Transverse colon (tissue), 4 donors: Measurements from ENCODE around the gene TMEM151A. TPM values are rescaled to one million over a fixed set of nuclear protein-coding genes. Genes with fewer than 3 reads are reported as not detected.

Experiments
- DNase-seq: peaks from one replicate; pipeline ENCODE4 v3.0.0-alpha.2; 2019
- H3K27ac ChIP-seq, 4 donors: fragments of 200-600 bp; sonication (generic); 2 replicates each; pipeline ENCODE4 v1.5.1; 2016 to 2018; ENCODE audit warnings: inconsistent platforms in 4 of 4
- H3K27me3 ChIP-seq: fragments of 200-600 bp; sonication (generic); 2 replicates; pipeline ENCODE4 v1.5.1; 2017; ENCODE audit warnings: inconsistent platforms
- H3K36me3 ChIP-seq, 4 donors: fragments of 200-600 bp; sonication (generic); 2 replicates each; pipeline ENCODE4 v1.5.1; 2017 to 2019; ENCODE audit warnings: inconsistent platforms in 4 of 4
- H3K4me1 ChIP-seq, 4 donors: fragments of 200-600 bp; sonication (generic); 2 replicates each; pipeline ENCODE4 v1.5.1; 2017 to 2020; ENCODE audit warnings: inconsistent platforms in 4 of 4
- H3K4me3 ChIP-seq, 4 donors: fragments of 200-600 bp; sonication (generic); 1 replicate in 1 of 4; 2 replicates in 3 of 4; pipeline versions ENCODE4 v1.5.1 to v1.6.1; 2017 to 2019; ENCODE audit warnings: inconsistent platforms in 4 of 4
- H3K9me3 ChIP-seq, 2 donors: fragments of 200-600 bp; sonication (generic); 2 replicates each; pipeline ENCODE4 v1.5.1; 2017 to 2019; ENCODE audit warnings: inconsistent platforms in 2 of 2
- EP300 ChIP-seq: sonication (generic); formaldehyde crosslinking; IDR thresholded peaks from one replicate; pipeline ENCODE4 v1.6.1; 2017; ENCODE audit warnings: antibody characterized with exemption, low read depth
- POLR2A ChIP-seq: fragments of 450-650 bp; IDR thresholded peaks from one replicate; pipeline ENCODE4 v1.6.1; 2016; ENCODE audit warnings: antibody characterized with exemption, mild to moderate bottlenecking, moderate library complexity
- POLR2AphosphoS5 ChIP-seq, 3 donors: sonication (generic); formaldehyde crosslinking; IDR thresholded peaks; one replicate each; pipeline ENCODE4 v1.6.1; 2016; ENCODE audit warnings: antibody characterized with exemption in 3 of 3
- WGBS, 2 donors: methylation state at CpG; one replicate each; pipeline ENCODE4 v1.1.5; 2018; ENCODE audit warnings: low coverage in 1 of 2; 5-methylcytosine and 5-hydroxymethylcytosine counted together
- in situ Hi-C, 4 donors: fragments of 200-750 bp; cut with MboI; loops; one replicate each; pipeline versions ENCODE4 v1.15.0 to v1.15.1; 2017; ENCODE audit warnings: low sequenced_read_pairs in 3 of 4, low pct_ligation_motif_present in 1 of 4, low pct_unique_long_range_greater_than_20kb in 1 of 4
- intact Hi-C: fragments of 100-400 bp; cut with DNase I; formaldehyde crosslinking; loops from one replicate; pipeline ENCODE4 v1.15.1; 2023; ENCODE audit warnings: low total_unique reads
- total RNA-seq, 4 donors: library from RNA; depleted of rRNA; stranded (reverse); fragments of >200 nt; gene quantifications; one replicate each; pipeline ENCODE4 v1.1.0, GENCODE V29; 2016
- TF ChIP-seq, protein P1 (sequence below), 5 experiments: fragments of 200-600 bp in 3 of 5; fragments of 450-650 bp in 2 of 5; sonication (generic) in 3 of 5; IDR thresholded peaks; 1 replicate in 2 of 5; 2 replicates in 3 of 5; pipeline ENCODE4 v1.5.1; 2016 to 2017; ENCODE audit warnings: antibody characterized with exemption in 5 of 5, inconsistent platforms in 3 of 5, mild to moderate bottlenecking in 2 of 5, moderate library complexity in 1 of 5

Gene TMEM151A
- total RNA-seq, 4 donors from 2014 or later, result 0.55 to 0.75 TPM; not detected in 2

- peak overlapping the region; percentile 87 to 98 (median 92) for H3K27ac ChIP-seq
- peaks cover 23 to 58% (median 43%) of the 10 kb centered on the region in 4 donors for H3K4me1 ChIP-seq
- WGBS, 2 donors, result 9% methylated on average over 7 of the region's 7 CpGs; no CpG with 5 or more reads in 1 of the 2 donors
- intact Hi-C loops (no loop called here), in situ Hi-C loops (no loop called here)
- TF ChIP-seq, protein P1, sequence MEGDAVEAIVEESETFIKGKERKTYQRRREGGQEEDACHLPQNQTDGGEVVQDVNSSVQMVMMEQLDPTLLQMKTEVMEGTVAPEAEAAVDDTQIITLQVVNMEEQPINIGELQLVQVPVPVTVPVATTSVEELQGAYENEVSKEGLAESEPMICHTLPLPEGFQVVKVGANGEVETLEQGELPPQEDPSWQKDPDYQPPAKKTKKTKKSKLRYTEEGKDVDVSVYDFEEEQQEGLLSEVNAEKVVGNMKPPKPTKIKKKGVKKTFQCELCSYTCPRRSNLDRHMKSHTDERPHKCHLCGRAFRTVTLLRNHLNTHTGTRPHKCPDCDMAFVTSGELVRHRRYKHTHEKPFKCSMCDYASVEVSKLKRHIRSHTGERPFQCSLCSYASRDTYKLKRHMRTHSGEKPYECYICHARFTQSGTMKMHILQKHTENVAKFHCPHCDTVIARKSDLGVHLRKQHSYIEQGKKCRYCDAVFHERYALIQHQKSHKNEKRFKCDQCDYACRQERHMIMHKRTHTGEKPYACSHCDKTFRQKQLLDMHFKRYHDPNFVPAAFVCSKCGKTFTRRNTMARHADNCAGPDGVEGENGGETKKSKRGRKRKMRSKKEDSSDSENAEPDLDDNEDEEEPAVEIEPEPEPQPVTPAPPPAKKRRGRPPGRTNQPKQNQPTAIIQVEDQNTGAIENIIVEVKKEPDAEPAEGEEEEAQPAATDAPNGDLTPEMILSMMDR (IDR thresholded peaks at IDR 0.05), result no peak
- TF ChIP-seq EP300 (no peak), POLR2AphosphoS5 (IDR thresholded peaks at IDR 0.05) (no peak), POLR2A (no peak)
- no peaks in the 10 kb centered on the region for H3K27me3 ChIP-seq
- DNase-seq, result no peak
- H3K36me3 ChIP-seq, result peaks cover 0 to 11% (median 5%) of the 10 kb centered on the region in 4 donors
- H3K9me3 ChIP-seq, result no peaks in the 10 kb centered on the region
- peak overlapping the region in 3 of 4 donors; percentile 61 to 85 (median 73) for H3K4me3 ChIP-seq
Observed at GRCh38 chr11:66345316-66345649, 53.6 kb downstream of the TMEM151A start.

Other genes with a start within 250 kb of the TMEM151A start
- gene GAL3ST3, start 242.7 kb upstream of the TMEM151A start, total RNA-seq, result not detected
- 100 to 1,000 TPM in 3 of 4 donors, 10 to 100 TPM in 1; 71.8 to 152 (median 137) TPM for gene SF3B2, start 239.5 kb upstream of the TMEM151A start, total RNA-seq
- 10 to 100 TPM in 3 of 4 donors, 1 to 10 TPM in 1; 9.8 to 52.0 (median 27.2) TPM for gene PACS1, start 221.6 kb upstream of the TMEM151A start, total RNA-seq
- gene KLC2, start 34.2 kb upstream of the TMEM151A start, total RNA-seq, result 10 to 100 TPM in 2 of 4 donors, 1 to 10 TPM in 2; 5.1 to 15.6 (median 11.1) TPM
- gene RAB1B, start 23.3 kb upstream of the TMEM151A start, total RNA-seq, result 100 to 1,000 TPM in 3 of 4 donors, 10 to 100 TPM in 1; 89.8 to 141 (median 131) TPM
- under 1 TPM in 1 of 4 donors, not detected in 3; 0.41 TPM for gene CNIH2, start 13.7 kb upstream of the TMEM151A start, total RNA-seq
- gene YIF1A, start 2.8 kb upstream of the TMEM151A start, total RNA-seq, result 10 to 100 TPM; 60.6 to 99.7 (median 72.3) TPM
- gene CD248, start 25.1 kb downstream of the TMEM151A start, total RNA-seq, result 10 to 100 TPM in 1 of 4 donors, 1 to 10 TPM in 3; 2.6 to 36.2 (median 6.5) TPM
- 10 to 100 TPM in 3 of 4 donors, 1 to 10 TPM in 1; 8.8 to 43.8 (median 14.4) TPM for gene RIN1, start 44.5 kb downstream of the TMEM151A start, total RNA-seq
- gene BRMS1, start 53.2 kb downstream of the TMEM151A start, total RNA-seq, result 100 to 1,000 TPM in 1 of 4 donors, 10 to 100 TPM in 3; 34.0 to 178 (median 63.1) TPM
- 10 to 100 TPM; 21.8 to 31.8 (median 23.6) TPM for gene B4GAT1, start 55.7 kb downstream of the TMEM151A start, total RNA-seq
- gene SLC29A2, start 79.9 kb downstream of the TMEM151A start, total RNA-seq, result 10 to 100 TPM in 3 of 4 donors, 1 to 10 TPM in 1; 7.5 to 32.4 (median 14.4) TPM
- gene NPAS4, start 129.1 kb downstream of the TMEM151A start, total RNA-seq, result under 1 TPM in 1 of 4 donors, not detected in 3; 0.16 TPM
- 100 to 1,000 TPM in 1 of 4 donors, 10 to 100 TPM in 3; 39.6 to 127 (median 43.5) TPM for gene MRPL11, start 147.0 kb downstream of the TMEM151A start, total RNA-seq
- 10 to 100 TPM in 1 of 4 donors, 1 to 10 TPM in 3; 1.2 to 14.2 (median 7.8) TPM for gene PELI3, start 175.0 kb downstream of the TMEM151A start, total RNA-seq
- 100 to 1,000 TPM in 1 of 4 donors, 10 to 100 TPM in 3; 32.8 to 116 (median 53.4) TPM for gene DPP3, start 188.5 kb downstream of the TMEM151A start, total RNA-seq
- 100 to 1,000 TPM in 1 of 4 donors, 10 to 100 TPM in 3; 33.3 to 146 (median 56.0) TPM for gene BBS1, start 218.7 kb downstream of the TMEM151A start, total RNA-seq